HL-60 (cell line): ENCODE data around the gene ZFP92.

Experiments
- DNase-seq, 2 experiments: peaks; one replicate each; pipeline ENCODE4 v3.0.0-alpha.2; 2010 to 2020; ENCODE audit warnings: low read depth in 1 of 2, low spot score in 1 of 2
- H3K27ac ChIP-seq: fragments of 250-450 bp; sonication (Bioruptor Pico); replicated peaks from 2 replicates; pipeline ENCODE4 v1.5.1; 2020; ENCODE audit warnings: mild to moderate bottlenecking, moderate library complexity
- H3K27me3 ChIP-seq: fragments of 250-450 bp; sonication (Bioruptor Pico); 2 replicates; pipeline ENCODE4 v1.5.1; 2021; ENCODE audit warnings: mild to moderate bottlenecking, moderate library complexity; ENCODE audit not compliant: insufficient read depth, poor library complexity, severe bottlenecking
- H3K4me3 ChIP-seq: replicated peaks from 2 replicates; pipeline ENCODE4 v1.5.1; 2011; ENCODE audit warnings: mild to moderate bottlenecking, control low read depth, low read length; ENCODE audit not compliant: insufficient read depth
- GABPA ChIP-seq: IDR thresholded peaks from 2 replicates; pipeline ENCODE4 v1.6.1; 2012; ENCODE audit warnings: low read depth
- POLR2AphosphoS5 ChIP-seq: IDR thresholded peaks from 2 replicates; pipeline ENCODE4 v1.6.1; 2012; ENCODE audit warnings: low read depth
- SPI1 ChIP-seq: IDR thresholded peaks from 2 replicates; pipeline ENCODE4 v1.6.1; 2012; ENCODE audit warnings: low read depth, mild to moderate bottlenecking, borderline replicate concordance
- TF ChIP-seq, protein P1 (sequence below): IDR thresholded peaks from one replicate; pipeline ENCODE4 v1.5.1; 2011; ENCODE audit warnings: low read length, control low read depth, inconsistent platforms; ENCODE audit not compliant: insufficient read depth
- TF ChIP-seq, protein P2 (sequence below): IDR thresholded peaks from 2 replicates; pipeline ENCODE4 v1.6.1; 2012; ENCODE audit warnings: low read depth; ENCODE audit not compliant: insufficient replicate concordance

Gene ZFP92

GRCh38 chrX:153434801-153435200, 23.5 kb downstream of the ZFP92 start:
- H3K27ac ChIP-seq: no peak overlapping the region
- H3K4me3 ChIP-seq: no peak overlapping the region
- no peaks in the 10 kb centered on the region for H3K27me3 ChIP-seq
- TF ChIP-seq, protein P1, sequence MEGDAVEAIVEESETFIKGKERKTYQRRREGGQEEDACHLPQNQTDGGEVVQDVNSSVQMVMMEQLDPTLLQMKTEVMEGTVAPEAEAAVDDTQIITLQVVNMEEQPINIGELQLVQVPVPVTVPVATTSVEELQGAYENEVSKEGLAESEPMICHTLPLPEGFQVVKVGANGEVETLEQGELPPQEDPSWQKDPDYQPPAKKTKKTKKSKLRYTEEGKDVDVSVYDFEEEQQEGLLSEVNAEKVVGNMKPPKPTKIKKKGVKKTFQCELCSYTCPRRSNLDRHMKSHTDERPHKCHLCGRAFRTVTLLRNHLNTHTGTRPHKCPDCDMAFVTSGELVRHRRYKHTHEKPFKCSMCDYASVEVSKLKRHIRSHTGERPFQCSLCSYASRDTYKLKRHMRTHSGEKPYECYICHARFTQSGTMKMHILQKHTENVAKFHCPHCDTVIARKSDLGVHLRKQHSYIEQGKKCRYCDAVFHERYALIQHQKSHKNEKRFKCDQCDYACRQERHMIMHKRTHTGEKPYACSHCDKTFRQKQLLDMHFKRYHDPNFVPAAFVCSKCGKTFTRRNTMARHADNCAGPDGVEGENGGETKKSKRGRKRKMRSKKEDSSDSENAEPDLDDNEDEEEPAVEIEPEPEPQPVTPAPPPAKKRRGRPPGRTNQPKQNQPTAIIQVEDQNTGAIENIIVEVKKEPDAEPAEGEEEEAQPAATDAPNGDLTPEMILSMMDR: no peak
- TF ChIP-seq SPI1 (no peak), GABPA (no peak), POLR2AphosphoS5 (no peak)
- TF ChIP-seq, protein P2, sequence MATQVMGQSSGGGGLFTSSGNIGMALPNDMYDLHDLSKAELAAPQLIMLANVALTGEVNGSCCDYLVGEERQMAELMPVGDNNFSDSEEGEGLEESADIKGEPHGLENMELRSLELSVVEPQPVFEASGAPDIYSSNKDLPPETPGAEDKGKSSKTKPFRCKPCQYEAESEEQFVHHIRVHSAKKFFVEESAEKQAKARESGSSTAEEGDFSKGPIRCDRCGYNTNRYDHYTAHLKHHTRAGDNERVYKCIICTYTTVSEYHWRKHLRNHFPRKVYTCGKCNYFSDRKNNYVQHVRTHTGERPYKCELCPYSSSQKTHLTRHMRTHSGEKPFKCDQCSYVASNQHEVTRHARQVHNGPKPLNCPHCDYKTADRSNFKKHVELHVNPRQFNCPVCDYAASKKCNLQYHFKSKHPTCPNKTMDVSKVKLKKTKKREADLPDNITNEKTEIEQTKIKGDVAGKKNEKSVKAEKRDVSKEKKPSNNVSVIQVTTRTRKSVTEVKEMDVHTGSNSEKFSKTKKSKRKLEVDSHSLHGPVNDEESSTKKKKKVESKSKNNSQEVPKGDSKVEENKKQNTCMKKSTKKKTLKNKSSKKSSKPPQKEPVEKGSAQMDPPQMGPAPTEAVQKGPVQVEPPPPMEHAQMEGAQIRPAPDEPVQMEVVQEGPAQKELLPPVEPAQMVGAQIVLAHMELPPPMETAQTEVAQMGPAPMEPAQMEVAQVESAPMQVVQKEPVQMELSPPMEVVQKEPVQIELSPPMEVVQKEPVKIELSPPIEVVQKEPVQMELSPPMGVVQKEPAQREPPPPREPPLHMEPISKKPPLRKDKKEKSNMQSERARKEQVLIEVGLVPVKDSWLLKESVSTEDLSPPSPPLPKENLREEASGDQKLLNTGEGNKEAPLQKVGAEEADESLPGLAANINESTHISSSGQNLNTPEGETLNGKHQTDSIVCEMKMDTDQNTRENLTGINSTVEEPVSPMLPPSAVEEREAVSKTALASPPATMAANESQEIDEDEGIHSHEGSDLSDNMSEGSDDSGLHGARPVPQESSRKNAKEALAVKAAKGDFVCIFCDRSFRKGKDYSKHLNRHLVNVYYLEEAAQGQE: no peak
- DNase-seq: no peak

GRCh38 chrX:153435845-153436244, 24.6 kb downstream of the ZFP92 start:
- Histone ChIP-seq H3K27ac (no peak overlapping the region), H3K4me3 (no peak overlapping the region), H3K27me3 (no peaks in the 10 kb centered on the region)
- no peak for DNase-seq
- TF ChIP-seq POLR2AphosphoS5 (no peak), SPI1 (no peak), GABPA (no peak)
- TF ChIP-seq, protein P1: no peak
- TF ChIP-seq, protein P2: no peak

GRCh38 chrX:153438532-153438931, 27.3 kb downstream of the ZFP92 start:
- no peaks in the 10 kb centered on the region for H3K27me3 ChIP-seq
- TF ChIP-seq, protein P2: no peak
- TF ChIP-seq SPI1 (no peak), GABPA (no peak), POLR2AphosphoS5 (no peak)
- TF ChIP-seq, protein P1: no peak
- peak in 1 of 2 experiments; percentile 40 for DNase-seq
- no peak overlapping the region for H3K27ac ChIP-seq
- no peak overlapping the region for H3K4me3 ChIP-seq
